CD4-positive, alpha-beta T cell treated with Interleukin-17A for 4 hours (primary cell): ENCODE results near the gene BAK1.

ENCODE experiments used
- DNase-seq: peaks from one replicate; pipeline ENCODE4 v3.0.0-alpha.2; 2020; ENCODE audit warnings: mixed read lengths

Gene BAK1

GRCh38 chr6:33579828-33580714 is at the start of gene BAK1:
Gene BAK1, minus strand, starts transcription at chr6:33580276. Its CDS starts 2,672 bp downstream, at chr6:33577604.
- DNase-seq = peak; percentile 86

GRCh38 chr6:33628401-33628964 is 48.4 kb upstream of the BAK1 start:
- no peak for DNase-seq

- no peak for DNase-seq
Observed at GRCh38 chr6:33627876-33628275, 47.8 kb upstream of the BAK1 start.

DNA sequence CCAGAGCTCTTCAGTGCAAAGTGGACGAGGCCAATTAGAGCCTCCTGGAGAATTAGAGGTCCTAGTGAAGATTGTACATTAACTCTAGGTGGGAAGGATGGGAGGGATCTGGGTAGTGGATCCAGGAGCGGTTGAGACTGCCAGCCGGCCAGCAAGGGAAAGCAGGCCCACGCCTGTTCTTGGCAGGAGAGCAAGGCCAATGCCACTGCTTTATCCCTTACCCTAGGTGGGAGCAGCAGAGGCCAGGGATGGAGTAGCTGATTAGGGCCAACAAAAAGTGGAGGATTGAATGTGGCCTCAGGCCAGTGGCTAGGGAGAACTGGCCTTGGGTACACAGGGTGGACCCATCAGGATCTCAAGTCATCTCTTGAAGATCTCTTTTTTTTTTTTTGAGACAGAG is 44.8 kb upstream of the BAK1 start:
- no peak for DNase-seq

DNA sequence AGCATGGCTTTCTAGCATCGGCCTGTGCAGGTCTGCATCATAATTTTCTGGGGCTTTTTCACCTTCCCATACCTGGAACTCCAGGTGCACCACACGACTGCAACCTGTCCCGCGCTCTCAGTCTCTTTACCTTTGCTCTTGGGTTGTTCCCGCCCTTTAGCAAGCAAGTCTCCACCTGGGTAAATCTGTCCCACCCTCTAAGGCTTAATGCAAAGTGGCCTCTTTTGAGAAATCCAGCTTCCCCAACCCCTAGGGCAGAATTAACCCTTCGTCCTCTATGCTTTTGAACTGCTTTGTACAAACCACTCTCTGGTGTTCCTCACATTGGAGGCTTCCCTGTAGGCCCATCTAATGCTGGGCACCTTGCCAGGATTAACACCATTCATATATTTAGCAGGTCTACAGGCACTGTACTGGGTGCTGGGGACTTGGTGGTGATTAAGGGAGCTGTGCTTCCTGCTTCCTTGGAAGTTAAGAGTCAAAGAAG is 43.9 kb upstream of the BAK1 start:
- no peak for DNase-seq

DNA sequence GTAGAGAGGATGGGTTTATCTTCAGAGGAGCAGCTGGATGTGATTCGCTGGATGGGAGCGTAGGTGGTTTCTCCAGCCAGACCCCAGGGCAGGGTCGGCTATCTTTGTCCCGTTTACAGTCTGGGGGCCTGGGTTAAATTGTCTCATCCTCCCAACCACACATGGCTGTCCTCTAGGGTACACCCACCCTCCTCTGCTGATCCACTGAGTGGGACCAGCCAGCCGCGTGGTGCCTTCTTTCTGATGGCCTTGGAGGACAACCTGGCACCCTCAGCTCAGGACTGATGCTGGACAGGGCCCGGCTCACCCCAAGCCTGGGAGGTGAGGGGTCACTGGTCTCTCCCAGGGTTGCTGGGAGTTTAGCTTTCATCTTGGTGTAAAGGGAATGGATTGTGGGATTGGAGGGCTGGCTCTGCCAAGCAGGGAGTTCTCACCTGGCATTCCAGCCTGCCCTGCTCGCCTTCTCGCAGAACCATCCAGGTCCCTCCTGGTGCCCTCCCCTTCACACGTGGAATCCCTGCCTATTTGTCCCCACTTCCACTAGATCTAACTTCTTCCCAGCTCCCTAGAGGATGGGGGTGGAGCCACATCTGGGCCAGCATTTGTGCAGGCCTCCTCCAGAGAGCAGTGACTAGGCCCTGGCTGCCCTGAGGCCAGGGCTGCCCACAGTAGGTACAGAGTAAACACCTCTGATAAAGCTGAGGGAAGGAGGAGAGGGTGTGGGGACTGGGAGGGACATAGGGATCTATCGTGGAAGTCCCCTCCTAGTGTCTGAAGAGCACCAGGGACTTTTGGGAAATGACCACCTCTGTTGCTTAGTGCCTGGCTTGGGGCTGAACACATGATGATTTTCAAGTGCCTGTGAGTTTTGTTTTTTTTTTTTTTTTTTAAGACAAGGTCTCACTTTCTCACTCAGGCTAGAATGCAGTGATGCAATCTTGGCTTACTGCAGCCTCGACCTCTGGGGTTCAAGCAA is 42.7 kb upstream of the BAK1 start:
- no peak for DNase-seq

GRCh38 chr6:33621711-33622388 is 41.8 kb upstream of the BAK1 start:
- DNase-seq = peak; percentile 54

- peak; percentile 90 for DNase-seq
Observed at GRCh38 chr6:33620856-33621710, 41.0 kb upstream of the BAK1 start, which contains the start of gene ITPR3. Gene ITPR3, plus strand, starts transcription at chr6:33621322. Its CDS starts 281 bp downstream, at chr6:33621603.

- DNase-seq = peak; percentile 51
Observed at GRCh38 chr6:33620158-33620855, 40.2 kb upstream of the BAK1 start.

DNA sequence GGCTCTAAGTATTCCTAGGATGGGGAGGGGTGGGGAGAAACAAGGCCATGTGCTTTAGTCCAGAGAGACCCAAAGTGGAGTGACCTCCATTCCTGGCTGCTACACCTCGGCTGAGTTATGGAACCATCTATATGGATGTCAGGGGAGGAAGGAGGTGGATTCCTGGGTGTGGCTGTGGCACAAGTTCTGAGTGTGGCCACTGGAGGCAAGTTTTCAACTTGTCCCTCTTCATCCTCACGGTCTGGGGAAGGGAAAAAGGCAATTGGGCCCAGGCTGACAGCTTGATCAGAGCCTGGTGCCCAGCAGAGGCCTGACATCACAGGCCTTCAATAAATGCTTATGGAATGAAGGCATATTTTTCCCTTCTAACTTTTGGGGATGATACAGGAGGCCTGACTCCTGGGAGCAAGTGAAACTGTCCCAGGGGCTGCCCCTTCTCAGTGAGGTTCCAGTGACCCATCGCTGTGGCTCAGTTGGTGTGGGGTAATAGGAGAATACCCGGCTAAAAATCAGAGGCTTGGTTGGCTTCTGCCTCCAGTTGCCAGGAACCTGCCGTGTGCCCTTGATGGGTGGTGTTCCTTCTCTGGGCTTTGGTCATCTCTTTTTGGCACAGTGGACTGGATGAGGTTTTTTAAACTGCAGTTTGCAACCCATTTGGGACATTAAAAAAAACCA is 39.2 kb upstream of the BAK1 start:
- DNase-seq = no peak

- no peak for DNase-seq
Observed at GRCh38 chr6:33616913-33617312, 36.8 kb upstream of the BAK1 start.

GRCh38 chr6:33616113-33616512 is 36.0 kb upstream of the BAK1 start:
- no peak for DNase-seq

DNA sequence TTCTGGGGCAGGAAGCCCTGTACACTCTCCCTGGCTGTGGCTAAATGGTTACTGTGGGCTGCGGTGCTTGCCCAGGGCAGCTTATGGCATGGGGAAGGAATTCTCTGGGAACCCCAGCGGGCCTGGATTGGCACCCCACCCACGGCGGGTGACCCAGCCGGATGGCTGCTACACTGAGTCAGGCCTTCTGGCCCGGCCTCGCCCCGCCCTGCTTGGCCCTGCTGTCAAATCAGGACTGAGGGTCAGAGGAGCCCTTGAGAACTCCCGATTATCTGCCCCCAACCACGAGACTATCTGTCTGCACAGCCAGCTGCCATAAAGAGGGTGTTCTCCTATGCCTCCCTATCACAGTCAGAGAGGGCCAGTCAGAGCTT is 33.7 kb upstream of the BAK1 start:
- no peak for DNase-seq

GRCh38 chr6:33613146-33613794 is 33.2 kb upstream of the BAK1 start:
- DNase-seq = no peak

- no peak for DNase-seq
Observed at GRCh38 chr6:33610779-33611732, 31.0 kb upstream of the BAK1 start.

- DNase-seq = no peak
Observed at GRCh38 chr6:33610067-33610466, 30.0 kb upstream of the BAK1 start.

GRCh38 chr6:33609528-33609927 is 29.5 kb upstream of the BAK1 start:
- DNase-seq = no peak

- no peak for DNase-seq
Observed at GRCh38 chr6:33609019-33609418, 28.9 kb upstream of the BAK1 start.
